ENCODE data around the gene CR1. TPM values are rescaled to one million over a fixed set of nuclear protein-coding genes. Genes with fewer than 3 reads are reported as not detected.
"Not testable (repeated sequence)": the region's sequence is repeated elsewhere in the genome, so short reads cannot be mapped to it uniquely, and the experiment has no call there.

CR1 gene
- total RNA-seq, 4 donors from 2014 or later, result 0.88 to 23.9 (median 2.7) TPM

- TF ChIP-seq, protein P1, sequence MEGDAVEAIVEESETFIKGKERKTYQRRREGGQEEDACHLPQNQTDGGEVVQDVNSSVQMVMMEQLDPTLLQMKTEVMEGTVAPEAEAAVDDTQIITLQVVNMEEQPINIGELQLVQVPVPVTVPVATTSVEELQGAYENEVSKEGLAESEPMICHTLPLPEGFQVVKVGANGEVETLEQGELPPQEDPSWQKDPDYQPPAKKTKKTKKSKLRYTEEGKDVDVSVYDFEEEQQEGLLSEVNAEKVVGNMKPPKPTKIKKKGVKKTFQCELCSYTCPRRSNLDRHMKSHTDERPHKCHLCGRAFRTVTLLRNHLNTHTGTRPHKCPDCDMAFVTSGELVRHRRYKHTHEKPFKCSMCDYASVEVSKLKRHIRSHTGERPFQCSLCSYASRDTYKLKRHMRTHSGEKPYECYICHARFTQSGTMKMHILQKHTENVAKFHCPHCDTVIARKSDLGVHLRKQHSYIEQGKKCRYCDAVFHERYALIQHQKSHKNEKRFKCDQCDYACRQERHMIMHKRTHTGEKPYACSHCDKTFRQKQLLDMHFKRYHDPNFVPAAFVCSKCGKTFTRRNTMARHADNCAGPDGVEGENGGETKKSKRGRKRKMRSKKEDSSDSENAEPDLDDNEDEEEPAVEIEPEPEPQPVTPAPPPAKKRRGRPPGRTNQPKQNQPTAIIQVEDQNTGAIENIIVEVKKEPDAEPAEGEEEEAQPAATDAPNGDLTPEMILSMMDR (IDR thresholded peaks at IDR 0.05), result no peak
Observed at GRCh38 chr1:207676153-207676552, 180.2 kb downstream of the CR1 start.

GRCh38 chr1:207680590-207681388 lies 184.8 kb downstream of the CR1 start:
- DNase-seq, H3K27me3 ChIP-seq, H3K4me1 ChIP-seq, H3K36me3 ChIP-seq, H3K9me3 ChIP-seq, H3K4me3 ChIP-seq, H3K27ac ChIP-seq: not testable (repeated sequence)

More at GRCh38 chr1:207676153-207676552, 180.2 kb downstream of the CR1 start:
- H3K4me3 ChIP-seq, result no peak overlapping the region
- DNase-seq, result no peak
- H3K9me3 ChIP-seq, result no peaks in the 10 kb centered on the region
- H3K4me1 ChIP-seq, result no peaks in the 10 kb centered on the region
- H3K27ac ChIP-seq, result no peak overlapping the region
- H3K36me3 ChIP-seq, result no peaks in the 10 kb centered on the region
- H3K27me3 ChIP-seq, result no peaks in the 10 kb centered on the region

DNA sequence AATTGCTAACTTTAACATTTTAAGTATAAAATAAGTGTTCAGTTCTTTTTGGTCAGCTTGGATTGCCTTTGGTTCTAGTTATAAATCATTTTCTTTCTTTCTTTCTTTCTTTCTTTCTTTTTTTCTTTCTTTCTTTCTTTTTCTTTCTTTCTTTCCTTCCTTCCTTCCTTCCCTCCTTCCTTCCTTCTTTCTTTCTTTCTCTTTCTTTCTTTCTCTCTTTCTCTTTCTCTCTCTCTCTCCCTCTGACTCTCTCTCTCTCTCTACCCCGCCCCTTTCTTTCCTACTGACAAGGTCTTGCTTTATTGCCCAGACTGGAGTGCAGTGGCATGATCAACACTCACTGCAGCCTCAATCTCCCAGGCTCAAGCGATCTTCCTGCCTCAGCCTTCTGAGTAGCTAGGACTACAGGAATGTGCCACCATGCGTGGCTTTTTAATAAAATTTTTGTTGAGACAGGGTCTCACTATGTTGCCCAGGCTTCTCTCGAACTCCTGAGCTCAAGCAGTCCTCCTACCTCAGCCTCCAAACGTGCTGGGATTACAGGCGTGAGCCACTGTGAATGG lies 187.0 kb downstream of the CR1 start:
- not testable (repeated sequence) for H3K36me3 ChIP-seq, H3K9me3 ChIP-seq, DNase-seq

DNA sequence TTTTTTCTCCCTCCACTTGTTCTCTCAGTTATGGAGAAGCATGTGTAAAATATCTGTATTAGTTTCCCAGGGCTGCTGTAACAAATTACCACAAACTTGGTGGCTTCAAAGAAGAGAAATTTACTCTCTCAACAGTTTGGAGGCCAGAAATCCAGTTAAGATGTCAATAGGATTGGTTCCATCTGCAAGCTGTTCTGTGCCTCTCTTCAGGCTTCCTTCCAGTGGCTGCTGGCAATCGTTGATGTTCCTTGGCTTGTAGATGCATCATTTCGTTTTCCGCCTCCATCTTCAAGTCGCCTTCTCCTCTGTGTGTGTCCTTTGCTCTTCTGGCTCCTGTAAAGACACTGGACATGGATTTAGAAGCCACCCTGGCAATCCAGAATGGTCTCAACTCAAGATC lies 194.6 kb downstream of the CR1 start:
- not testable (repeated sequence) for DNase-seq, H3K27me3 ChIP-seq, H3K27ac ChIP-seq, H3K36me3 ChIP-seq, H3K9me3 ChIP-seq, H3K4me1 ChIP-seq, H3K4me3 ChIP-seq

More for the DNA sequence above, 187.0 kb downstream of the CR1 start:
- H3K4me1 ChIP-seq, H3K27ac ChIP-seq, H3K4me3 ChIP-seq, H3K27me3 ChIP-seq: not testable (repeated sequence)

DNA sequence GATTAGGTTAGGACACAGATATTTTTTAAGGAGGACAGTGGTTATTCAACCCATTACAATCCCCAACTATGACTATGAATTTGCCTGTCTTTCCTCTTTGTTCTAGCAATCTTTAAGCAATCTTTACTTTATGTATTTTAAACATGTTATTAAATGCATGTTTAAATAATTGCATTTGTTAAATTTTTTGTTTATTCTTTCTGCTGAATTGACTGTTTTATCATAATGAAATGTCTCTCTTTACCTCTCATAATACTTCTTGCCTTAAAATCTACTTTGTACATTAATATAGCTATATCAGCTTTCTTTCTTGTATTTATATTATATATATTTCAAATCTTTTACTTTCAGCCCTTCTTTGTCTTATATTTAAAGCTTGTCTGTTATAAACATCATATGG lies 195.1 kb downstream of the CR1 start:
- no peak for DNase-seq
- H3K27ac ChIP-seq, result no peak overlapping the region
- no peaks in the 10 kb centered on the region for H3K27me3 ChIP-seq
- no peak for TF ChIP-seq POLR2A (IDR thresholded peaks at IDR 0.05)
- TF ChIP-seq, protein P1 (IDR thresholded peaks at IDR 0.05), result no peak
- H3K4me3 ChIP-seq, result no peak overlapping the region
- H3K9me3 ChIP-seq, result no peaks in the 10 kb centered on the region
- H3K4me1 ChIP-seq, result no peaks in the 10 kb centered on the region
- no peaks in the 10 kb centered on the region for H3K36me3 ChIP-seq

Other genes with a start within 250 kb of the CR1 start
- 10 to 100 TPM; 28.5 to 49.5 (median 41.7) TPM for gene CD55, start 174.5 kb upstream of the CR1 start, total RNA-seq
- gene CR2, start 41.8 kb upstream of the CR1 start, total RNA-seq, result 10 to 100 TPM in 1 of 4 donors, 1 to 10 TPM in 1, under 1 TPM in 2; 0.53 to 12.4 (median 1.1) TPM
- gene CR1L, start 149.0 kb downstream of the CR1 start, total RNA-seq, result not detected

Data from Peyer's patch (tissue), 4 donors.